Kidney capillary endothelial cell (primary cell): Measurements from ENCODE around the gene NFKB1.
A peak's percentile ranks its signal among the peaks of the same experiment; 100 is the strongest.

Source experiments
- DNase-seq: peaks from one replicate; pipeline ENCODE4 v3.0.0-alpha.2; 2018; ENCODE audit warnings: low spot score

Gene NFKB1

GRCh38 chr4:102625232-102625930 is 124.2 kb downstream of the NFKB1 start:
- DNase-seq, result peak; percentile 51

- DNase-seq, result peak; percentile 78
Measured at GRCh38 chr4:102627831-102628523, 126.8 kb downstream of the NFKB1 start.

- no peak for DNase-seq
Measured at GRCh38 chr4:102629673-102630072, 128.5 kb downstream of the NFKB1 start.

DNA sequence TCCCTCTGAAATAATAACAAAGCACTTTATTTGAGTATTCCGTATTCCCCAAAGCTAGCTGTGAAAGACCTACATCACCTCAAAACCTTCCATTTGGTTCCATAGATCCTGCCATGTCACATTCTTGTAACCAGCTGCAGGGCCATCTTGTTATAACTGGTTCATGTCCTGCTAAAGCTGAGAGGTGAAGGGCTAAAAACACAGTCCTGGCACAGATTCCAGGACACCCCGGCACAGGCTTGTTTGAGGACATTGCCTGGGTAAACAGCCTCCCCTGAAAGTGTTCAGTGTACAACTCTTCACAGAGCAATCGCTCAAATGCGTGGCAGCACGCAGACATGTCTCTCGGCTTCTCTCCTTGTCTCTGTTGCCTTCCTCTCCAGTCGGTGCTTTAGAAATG is 130.5 kb downstream of the NFKB1 start:
- DNase-seq, result no peak

- DNase-seq, result peak; percentile 61
Measured at GRCh38 chr4:102632241-102633065, 131.3 kb downstream of the NFKB1 start.

DNA sequence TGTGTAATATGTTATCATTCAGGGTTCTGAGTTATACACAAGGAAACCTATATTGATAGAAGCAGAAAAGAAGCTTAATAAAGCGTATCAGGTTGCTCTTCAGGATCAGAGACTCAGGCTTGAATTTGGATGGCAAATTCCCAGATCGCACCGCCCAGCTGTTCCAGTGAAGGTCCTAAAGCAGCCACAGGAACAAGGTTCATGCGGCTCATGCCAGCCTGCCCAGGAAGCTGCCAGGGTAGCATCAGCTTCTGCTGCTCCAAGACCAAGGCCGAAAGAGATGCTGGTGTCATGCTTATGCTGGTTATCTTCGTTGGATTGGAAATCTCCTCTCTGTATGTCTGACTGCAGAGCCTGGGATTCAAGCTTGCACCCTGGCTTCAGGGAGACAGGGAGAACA is 131.9 kb downstream of the NFKB1 start:
- no peak for DNase-seq

GRCh38 chr4:102637391-102637790 is 136.2 kb downstream of the NFKB1 start:
- no peak for DNase-seq

GRCh38 chr4:102638621-102639020 is 137.5 kb downstream of the NFKB1 start:
- no peak for DNase-seq

DNA sequence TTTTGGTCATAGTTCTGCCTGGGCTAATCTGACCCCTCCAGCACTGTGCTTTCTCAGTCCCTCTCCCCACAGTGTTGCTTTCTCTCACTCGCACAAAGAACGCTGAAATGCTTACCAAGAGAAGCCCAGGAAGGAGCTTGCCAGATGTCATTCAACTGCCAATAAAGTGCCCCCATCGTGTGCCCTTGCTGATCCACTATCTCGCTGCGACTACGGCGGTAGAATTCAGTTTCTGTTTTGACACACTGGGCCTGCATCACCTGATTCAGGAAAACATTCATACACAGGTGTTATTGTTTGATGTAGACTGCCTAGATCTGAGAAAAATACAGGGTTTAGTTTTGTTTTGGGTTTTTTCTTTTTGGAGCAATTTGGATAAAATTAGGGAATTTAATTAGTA is 138.4 kb downstream of the NFKB1 start:
- DNase-seq, result no peak

DNA sequence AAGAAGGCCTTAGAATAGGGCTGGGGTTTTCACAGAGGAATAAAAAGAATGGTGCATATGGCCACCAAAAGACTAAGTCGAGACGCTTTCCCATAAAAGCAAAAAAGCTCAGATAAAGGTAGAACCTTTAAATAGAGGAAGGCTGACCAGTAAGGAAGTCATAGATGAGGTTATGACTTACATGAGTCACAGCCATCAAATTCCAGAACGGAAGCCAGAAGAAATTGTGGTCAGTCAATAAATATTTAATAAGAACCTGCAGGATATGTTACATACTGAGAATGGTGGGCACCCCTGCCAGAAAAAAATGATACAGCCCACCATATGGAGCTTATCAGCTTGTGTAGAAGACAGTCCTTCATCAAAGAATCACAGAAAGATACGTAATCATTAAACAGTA is 139.5 kb downstream of the NFKB1 start:
- DNase-seq, result peak; percentile 44

- no peak for DNase-seq
Measured at GRCh38 chr4:102641793-102642192, 140.6 kb downstream of the NFKB1 start.

- DNase-seq, result no peak
Measured at GRCh38 chr4:102642631-102643298, 141.6 kb downstream of the NFKB1 start.

DNA sequence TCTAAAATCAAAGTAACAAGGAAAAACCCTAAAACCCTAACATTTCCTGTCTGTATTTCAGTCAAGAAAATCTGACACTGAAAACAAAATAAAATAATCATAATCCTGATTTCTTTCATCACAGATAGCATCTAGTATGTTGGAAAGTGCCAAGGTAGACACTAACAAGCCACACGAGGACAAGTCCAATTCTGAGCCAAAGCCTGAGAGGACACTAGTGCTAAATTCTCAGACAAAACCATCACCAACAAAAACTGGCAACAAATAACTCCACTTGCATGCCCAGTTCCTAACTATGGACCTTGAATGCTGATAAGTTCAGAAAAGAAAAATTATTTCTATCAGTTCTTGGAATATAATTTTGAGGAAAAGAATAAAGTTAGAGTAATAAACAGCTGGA is 146.0 kb downstream of the NFKB1 start:
- DNase-seq, result no peak

GRCh38 chr4:102657206-102657605 is 156.0 kb downstream of the NFKB1 start:
- DNase-seq, result no peak

GRCh38 chr4:102663073-102663472 is 161.9 kb downstream of the NFKB1 start:
- DNase-seq, result peak; percentile 29

GRCh38 chr4:102665527-102665926 is 164.4 kb downstream of the NFKB1 start:
- DNase-seq, result no peak
